ENCODE measurements around the gene DIP2B. TPM values are rescaled to one million over a fixed set of nuclear protein-coding genes. Genes with fewer than 3 reads are reported as not detected.

Gene DIP2B
- total and polyA plus RNA-seq, 2 donors (not counting 1 experiment from before 2014, with no cell fraction given), result 12.6 to 21.0 TPM

- no peak overlapping the region for H3K4me3 ChIP-seq (replicated peaks in 1 of 4; ENCODE audit: control extremely low read depth in 1 of 4, insufficient read depth in 1 of 4, low read depth in 3 of 4, low read length in 4 of 4)
- H3K27ac ChIP-seq (ENCODE audit: insufficient read depth, low read length), result no peak overlapping the region
- peaks cover 4% of the 10 kb centered on the region for H3K4me1 ChIP-seq (ENCODE audit: control insufficient read depth, extremely low read depth, insufficient read depth, low read length)
- no peaks in the 10 kb centered on the region for H3K79me2 ChIP-seq (ENCODE audit: control insufficient read depth, insufficient read depth, low read length)
- TF ChIP-seq EZH2 (IDR thresholded peaks at IDR 0.05; ENCODE audit: low read length, missing control alignments) (no peak), CTCF (conservative IDR thresholded peaks at IDR 0.05 in 1 of 2, IDR thresholded peaks at IDR 0.05 in 1 of 2; ENCODE audit: low read depth in 1 of 2, low read length in 2 of 2) (no peak)
- H3K36me3 ChIP-seq (ENCODE audit: control insufficient read depth, insufficient read depth, low read length), result no peaks in the 10 kb centered on the region
- H3K4me2 ChIP-seq (ENCODE audit: extremely low read depth, insufficient read depth, low read length), result no peak overlapping the region
- H4K20me1 ChIP-seq (ENCODE audit: control insufficient read depth, extremely low read depth, insufficient read depth, low read length), result no peaks in the 10 kb centered on the region
- H3K9me3 ChIP-seq (ENCODE audit: control insufficient read depth, insufficient read depth, low read depth, low read length), result no peaks in the 10 kb centered on the region
- H2AFZ ChIP-seq (ENCODE audit: low read length), result no peak overlapping the region
- H3K9ac ChIP-seq (ENCODE audit: insufficient read depth, low read length), result no peak overlapping the region
- DNase-seq (ENCODE audit: low read depth in 2 of 2), result peak in 1 of 2 donors; percentile 57
- no peaks in the 10 kb centered on the region for H3K27me3 ChIP-seq (ENCODE audit: control insufficient read depth, insufficient read depth, low read length)
Measured at GRCh38 chr12:50579757-50580267, 75.0 kb downstream of the DIP2B start.

- no peak overlapping the region for H3K9ac ChIP-seq (ENCODE audit: insufficient read depth, low read length)
- H3K36me3 ChIP-seq (ENCODE audit: control insufficient read depth, insufficient read depth, low read length), result no peaks in the 10 kb centered on the region
- TF ChIP-seq CTCF (conservative IDR thresholded peaks at IDR 0.05 in 1 of 2, IDR thresholded peaks at IDR 0.05 in 1 of 2; ENCODE audit: low read depth in 1 of 2, low read length in 2 of 2), result no peak
- no peak for TF ChIP-seq EZH2 (IDR thresholded peaks at IDR 0.05; ENCODE audit: low read length, missing control alignments)
- H3K27me3 ChIP-seq (ENCODE audit: control insufficient read depth, insufficient read depth, low read length), result no peaks in the 10 kb centered on the region
- H4K20me1 ChIP-seq (ENCODE audit: control insufficient read depth, extremely low read depth, insufficient read depth, low read length), result no peaks in the 10 kb centered on the region
- no peaks in the 10 kb centered on the region for H3K9me3 ChIP-seq (ENCODE audit: control insufficient read depth, insufficient read depth, low read depth, low read length)
- H3K4me2 ChIP-seq (ENCODE audit: extremely low read depth, insufficient read depth, low read length), result no peak overlapping the region
- no peak for DNase-seq (ENCODE audit: low read depth in 2 of 2)
- H3K4me3 ChIP-seq (replicated peaks in 1 of 4; ENCODE audit: control extremely low read depth in 1 of 4, insufficient read depth in 1 of 4, low read depth in 3 of 4, low read length in 4 of 4), result no peak overlapping the region
- H3K27ac ChIP-seq (ENCODE audit: insufficient read depth, low read length), result no peak overlapping the region
- no peak overlapping the region for H2AFZ ChIP-seq (ENCODE audit: low read length)
- H3K79me2 ChIP-seq (ENCODE audit: control insufficient read depth, insufficient read depth, low read length), result no peaks in the 10 kb centered on the region
- H3K4me1 ChIP-seq (ENCODE audit: control insufficient read depth, extremely low read depth, insufficient read depth, low read length), result peaks cover 2% of the 10 kb centered on the region
Measured at GRCh38 chr12:50580436-50580835, 75.7 kb downstream of the DIP2B start.

- Histone ChIP-seq H3K27ac (ENCODE audit: insufficient read depth, low read length) (no peak overlapping the region), H3K79me2 (ENCODE audit: control insufficient read depth, insufficient read depth, low read length) (no peaks in the 10 kb centered on the region)
Measured at GRCh38 chr12:50581226-50582184, 76.7 kb downstream of the DIP2B start.

More at GRCh38 chr12:50581226-50582184, 76.7 kb downstream of the DIP2B start:
- H2AFZ ChIP-seq (ENCODE audit: low read length), result no peak overlapping the region
- H3K4me1 ChIP-seq (ENCODE audit: control insufficient read depth, extremely low read depth, insufficient read depth, low read length), result no peaks in the 10 kb centered on the region
- no peak overlapping the region for H3K4me3 ChIP-seq (replicated peaks in 1 of 4; ENCODE audit: control extremely low read depth in 1 of 4, insufficient read depth in 1 of 4, low read depth in 3 of 4, low read length in 4 of 4)
- no peaks in the 10 kb centered on the region for H3K9me3 ChIP-seq (ENCODE audit: control insufficient read depth, insufficient read depth, low read depth, low read length)
- H3K36me3 ChIP-seq (ENCODE audit: control insufficient read depth, insufficient read depth, low read length), result no peaks in the 10 kb centered on the region
- peak overlapping the region; percentile 44 for H3K4me2 ChIP-seq (ENCODE audit: extremely low read depth, insufficient read depth, low read length)
- TF ChIP-seq CTCF (conservative IDR thresholded peaks at IDR 0.05 in 1 of 2, IDR thresholded peaks at IDR 0.05 in 1 of 2; ENCODE audit: low read depth in 1 of 2, low read length in 2 of 2) (no peak), EZH2 (IDR thresholded peaks at IDR 0.05; ENCODE audit: low read length, missing control alignments) (no peak)
- no peaks in the 10 kb centered on the region for H4K20me1 ChIP-seq (ENCODE audit: control insufficient read depth, extremely low read depth, insufficient read depth, low read length)
- H3K27me3 ChIP-seq (ENCODE audit: control insufficient read depth, insufficient read depth, low read length), result no peaks in the 10 kb centered on the region
- no peak overlapping the region for H3K9ac ChIP-seq (ENCODE audit: insufficient read depth, low read length)
- DNase-seq (ENCODE audit: low read depth in 2 of 2), result peak; percentile 51 to 98
